ENCODE data around the gene CLIP2. TPM values are rescaled to one million over a fixed set of nuclear protein-coding genes. Genes with fewer than 3 reads are reported as not detected.
"Not testable (repeated sequence)": the region's sequence is repeated elsewhere in the genome, so short reads cannot be mapped to it uniquely, and the experiment has no call there.

Gene CLIP2
- total RNA-seq, 2 experiments from 2014 or later, result 3.6 to 6.3 TPM

DNA sequence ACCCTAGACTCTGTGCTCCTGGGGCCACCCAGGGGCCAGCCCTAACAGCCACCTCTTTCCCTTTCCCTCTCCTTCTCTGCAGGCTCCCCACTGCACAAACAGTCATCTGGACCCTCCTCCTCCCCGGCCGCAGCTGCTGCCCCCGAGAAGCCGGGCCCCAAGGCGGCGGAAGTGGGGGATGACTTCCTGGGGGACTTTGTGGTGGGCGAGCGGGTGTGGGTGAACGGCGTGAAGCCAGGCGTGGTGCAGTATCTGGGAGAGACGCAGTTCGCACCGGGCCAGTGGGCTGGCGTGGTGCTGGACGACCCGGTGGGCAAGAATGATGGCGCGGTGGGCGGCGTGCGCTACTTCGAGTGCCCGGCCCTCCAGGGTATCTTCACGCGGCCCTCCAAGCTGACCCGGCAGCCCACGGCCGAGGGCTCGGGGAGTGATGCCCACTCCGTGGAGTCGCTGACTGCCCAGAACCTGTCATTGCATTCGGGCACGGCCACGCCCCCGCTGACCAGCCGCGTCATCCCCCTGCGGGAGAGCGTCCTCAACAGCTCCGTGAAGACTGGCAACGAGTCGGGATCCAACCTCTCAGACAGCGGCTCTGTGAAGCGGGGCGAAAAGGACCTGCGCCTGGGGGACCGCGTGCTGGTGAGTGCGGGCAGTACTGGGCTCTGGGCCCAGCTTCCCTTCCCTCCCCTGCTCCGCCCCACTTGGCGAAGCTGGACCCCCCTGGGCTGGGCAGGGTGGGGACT, 49.3 kb downstream of the CLIP2 start:
- POLR2A ChIA-PET, result no interaction called here
- no peaks in the 10 kb centered on the region for H3K36me3 ChIP-seq (ENCODE audit: insufficient read depth, low read length)
- no peaks in the 10 kb centered on the region for H3K9me3 ChIP-seq (ENCODE audit: low read length)
- no TSS peak for BruUV-seq (replicated peaks)
- no peaks in the 10 kb centered on the region for H3K9me2 ChIP-seq (ENCODE audit: insufficient read depth, low read length)
- H3K4me2 ChIP-seq (ENCODE audit: low read length), result no peak overlapping the region
- H3K27ac ChIP-seq (ENCODE audit: low read depth, low read length, poor library complexity, severe bottlenecking), result no peak overlapping the region
- H3K79me2 ChIP-seq (ENCODE audit: insufficient read depth, low read depth, low read length), result no peaks in the 10 kb centered on the region
- CTCF ChIA-PET (ENCODE audit: unreplicated experiment), result no interaction called here
- no peak overlapping the region for H2AFZ ChIP-seq (ENCODE audit: low read length)
- DNase-seq (ENCODE audit: low spot score), result no peak
- intact Hi-C loops (cut with micrococcal nuclease; ENCODE audit: unreplicated experiment), result no loop called here
- H4K20me1 ChIP-seq (ENCODE audit: insufficient read depth, low read length), result no peaks in the 10 kb centered on the region
- TF ChIP-seq EZH2phosphoT487 (IDR thresholded peaks at IDR 0.05; ENCODE audit: borderline replicate concordance, low read depth, low read length), result no peak
- TF ChIP-seq CTCF (conservative IDR thresholded peaks at IDR 0.05; ENCODE audit: low read length), result no peak
- H3K4me1 ChIP-seq (ENCODE audit: insufficient read depth, low read length, poor library complexity, severe bottlenecking), result peaks cover 7% of the 10 kb centered on the region
- no peak overlapping the region for H3K4me3 ChIP-seq (ENCODE audit: low read depth, low read length, poor library complexity, severe bottlenecking)

DNA sequence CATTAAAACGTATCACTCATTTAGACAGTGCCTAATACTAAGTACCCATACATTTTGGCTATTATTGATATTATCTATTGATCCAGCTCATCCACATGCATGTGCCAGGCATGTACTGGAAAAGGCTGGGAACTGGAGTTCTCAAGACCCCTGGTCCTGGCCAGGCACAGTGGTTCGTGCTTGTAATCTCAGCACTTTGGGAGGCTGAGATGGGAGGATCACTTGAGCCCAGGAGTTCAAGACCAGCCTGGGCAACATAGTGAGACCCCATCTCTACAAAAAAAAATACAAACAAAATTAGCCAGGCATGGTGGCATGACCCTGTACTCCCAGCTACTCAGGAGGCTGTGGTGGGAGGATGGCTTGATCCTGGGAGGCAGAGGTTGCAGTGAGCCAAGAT, 50.4 kb downstream of the CLIP2 start:
- H3K9me2 ChIP-seq (ENCODE audit: insufficient read depth, low read length); BruUV-seq (replicated peaks); H3K4me3 ChIP-seq (ENCODE audit: low read depth, low read length, poor library complexity, severe bottlenecking); intact Hi-C loops (cut with micrococcal nuclease; ENCODE audit: unreplicated experiment); H2AFZ ChIP-seq (ENCODE audit: low read length); H3K36me3 ChIP-seq (ENCODE audit: insufficient read depth, low read length); POLR2A ChIA-PET; H3K4me1 ChIP-seq (ENCODE audit: insufficient read depth, low read length, poor library complexity, severe bottlenecking); CTCF ChIA-PET (ENCODE audit: unreplicated experiment); H3K27ac ChIP-seq (ENCODE audit: low read depth, low read length, poor library complexity, severe bottlenecking); H4K20me1 ChIP-seq (ENCODE audit: insufficient read depth, low read length); DNase-seq (ENCODE audit: low spot score); H3K79me2 ChIP-seq (ENCODE audit: insufficient read depth, low read depth, low read length); H3K4me2 ChIP-seq (ENCODE audit: low read length); H3K9me3 ChIP-seq (ENCODE audit: low read length): not testable (repeated sequence)

DNA sequence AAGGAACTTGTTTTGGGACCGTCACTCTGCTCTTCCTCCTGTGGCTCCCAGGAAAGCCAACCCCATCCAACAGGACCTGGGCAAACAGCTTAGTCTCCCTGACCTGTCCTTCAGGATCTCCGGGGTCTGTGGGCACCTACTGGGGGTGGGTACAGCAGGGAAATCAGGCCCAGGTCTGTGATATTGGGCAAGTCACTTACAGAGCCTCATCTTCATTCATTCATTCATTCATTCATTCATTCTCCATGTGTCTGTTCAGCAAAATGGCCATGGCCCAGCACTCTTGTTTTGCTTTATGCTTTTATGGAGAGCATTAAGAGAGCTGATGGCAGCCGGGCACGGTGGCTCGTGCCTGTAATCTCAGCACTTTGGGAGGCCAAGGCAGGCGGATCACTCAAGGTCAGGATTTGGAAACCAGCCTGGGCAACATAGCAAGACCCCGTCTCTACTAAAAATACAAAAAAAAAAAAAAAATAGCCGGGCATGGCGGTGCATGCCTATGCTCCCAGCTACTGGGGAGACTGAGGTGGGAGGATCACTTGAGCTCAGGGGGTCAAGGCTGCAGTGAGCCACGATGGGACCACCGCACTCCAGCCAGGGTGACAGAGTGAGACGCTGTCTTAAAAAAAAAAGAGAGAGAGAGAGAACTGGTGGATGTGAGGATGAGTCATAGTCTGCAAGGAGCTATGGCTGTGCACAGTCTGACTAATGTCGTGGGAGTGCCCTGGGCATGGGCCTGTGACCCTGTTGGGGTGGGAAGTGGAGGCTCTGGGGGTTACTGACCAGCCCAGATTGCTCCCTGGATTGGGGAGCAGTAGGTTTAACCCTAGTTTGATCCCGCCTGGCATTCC, 54.3 kb downstream of the CLIP2 start:
- BruUV-seq (replicated peaks), result no TSS peak
- POLR2A ChIA-PET, result no interaction called here
- no peak overlapping the region for H2AFZ ChIP-seq (ENCODE audit: low read length)

More for the DNA sequence above, 54.3 kb downstream of the CLIP2 start:
- H3K4me2 ChIP-seq (ENCODE audit: low read length), result no peak overlapping the region
- no peaks in the 10 kb centered on the region for H4K20me1 ChIP-seq (ENCODE audit: insufficient read depth, low read length)
- no peak for DNase-seq (ENCODE audit: low spot score)
- no peak overlapping the region for H3K27ac ChIP-seq (ENCODE audit: low read depth, low read length, poor library complexity, severe bottlenecking)
- no peaks in the 10 kb centered on the region for H3K36me3 ChIP-seq (ENCODE audit: insufficient read depth, low read length)
- no peaks in the 10 kb centered on the region for H3K4me1 ChIP-seq (ENCODE audit: insufficient read depth, low read length, poor library complexity, severe bottlenecking)
- CTCF ChIA-PET (ENCODE audit: unreplicated experiment), result no interaction called here
- H3K9me3 ChIP-seq (ENCODE audit: low read length), result no peaks in the 10 kb centered on the region
- no peaks in the 10 kb centered on the region for H3K9me2 ChIP-seq (ENCODE audit: insufficient read depth, low read length)
- no peak overlapping the region for H3K4me3 ChIP-seq (ENCODE audit: low read depth, low read length, poor library complexity, severe bottlenecking)
- TF ChIP-seq EZH2phosphoT487 (IDR thresholded peaks at IDR 0.05; ENCODE audit: borderline replicate concordance, low read depth, low read length) (no peak), CTCF (conservative IDR thresholded peaks at IDR 0.05; ENCODE audit: low read length) (no peak)
- intact Hi-C loops (cut with micrococcal nuclease; ENCODE audit: unreplicated experiment), result no loop called here
- H3K79me2 ChIP-seq (ENCODE audit: insufficient read depth, low read depth, low read length), result no peaks in the 10 kb centered on the region

Measured in OCI-LY7 (cell line).